Inflammatory macrophage treated with lipopolysaccharide for 4 hours (primary cell): ENCODE measurements around the gene INKA1.
"Not testable (repeated sequence)": the region's sequence is repeated elsewhere in the genome, so short reads cannot be mapped to it uniquely, and the experiment has no call there.

Source experiments
- DNase-seq: peaks from one replicate; pipeline ENCODE4 v3.0.0-alpha.2; 2020

Gene INKA1

GRCh38 chr3:49813497-49814174, 10.6 kb downstream of the INKA1 start, which contains the start of gene UBA7:
Gene UBA7, minus strand, starts transcription at chr3:49813953. Its CDS starts 166 bp downstream, at chr3:49813787.
- peak; percentile 90 for DNase-seq

GRCh38 chr3:49823131-49823530, 20.1 kb downstream of the INKA1 start:
- DNase-seq, result not testable (repeated sequence)

GRCh38 chr3:49826016-49826415, 23.0 kb downstream of the INKA1 start:
- no peak for DNase-seq

- no peak for DNase-seq
Measured at GRCh38 chr3:49831341-49831740, 28.3 kb downstream of the INKA1 start.

- peak; percentile 79 for DNase-seq
Measured at GRCh38 chr3:49839193-49839809, 36.2 kb downstream of the INKA1 start.

- DNase-seq, result no peak
Measured at GRCh38 chr3:49840388-49840787, 37.3 kb downstream of the INKA1 start.

- no peak for DNase-seq
Measured at GRCh38 chr3:49841126-49841696, 38.1 kb downstream of the INKA1 start.

GRCh38 chr3:49841806-49842205, 38.7 kb downstream of the INKA1 start:
- no peak for DNase-seq

- DNase-seq, result no peak
Measured at GRCh38 chr3:49842843-49843517, 39.9 kb downstream of the INKA1 start.

- no peak for DNase-seq
Measured at GRCh38 chr3:49844464-49845183, 41.6 kb downstream of the INKA1 start.

GRCh38 chr3:49845694-49846093, 42.6 kb downstream of the INKA1 start:
- no peak for DNase-seq
